HEK293T (cell line): ENCODE results near the gene PRR33.

Experiments
- CTCF ChIA-PET: fragments of 350-600 bp; formaldehyde crosslinking; extraction: SDS; loops from one replicate; lab custom pipeline; 2021; ENCODE audit warnings: antibody characterized with exemption, inconsistent platforms; lab: Yijun Ruan, JAX
- POLR2A ChIA-PET: fragments of 350-600 bp; formaldehyde crosslinking; extraction: SDS; loops from one replicate; lab custom pipeline; 2020; ENCODE audit warnings: antibody characterized with exemption, inconsistent platforms; lab: Yijun Ruan, JAX
- DNase-seq: peaks from one replicate; pipeline ENCODE4 v3.0.0; 2012; ENCODE audit warnings: mixed read lengths; ENCODE audit errors: extremely low spot score
- ARNT ChIP-seq: fragments of 450-650 bp; IDR thresholded peaks from 2 replicates; pipeline ENCODE4 v1.6.1; 2017; ENCODE audit warnings: mild to moderate bottlenecking
- BHLHE40 ChIP-seq: fragments of 450-650 bp; IDR thresholded peaks from 2 replicates; pipeline ENCODE4 v1.6.1; 2016; ENCODE audit warnings: mild to moderate bottlenecking, moderate library complexity, borderline replicate concordance
- CTBP1 ChIP-seq: fragments of 450-650 bp; IDR thresholded peaks from 2 replicates; pipeline ENCODE4 v1.6.1; 2016; ENCODE audit warnings: borderline replicate concordance
- ELF4 ChIP-seq: fragments of 450-650 bp; IDR thresholded peaks from 2 replicates; pipeline ENCODE4 v1.6.1; 2017; ENCODE audit warnings: antibody characterized with exemption
- FOXA1 ChIP-seq: fragments of 450-650 bp; IDR thresholded peaks from 2 replicates; pipeline ENCODE4 v1.6.1; 2016; ENCODE audit warnings: mild to moderate bottlenecking
- FOXK2 ChIP-seq: fragments of 450-650 bp; IDR thresholded peaks from 2 replicates; pipeline ENCODE4 v1.6.1; 2016; ENCODE audit warnings: mild to moderate bottlenecking
- FOXM1 ChIP-seq: fragments of 450-650 bp; IDR thresholded peaks from 2 replicates; pipeline ENCODE4 v1.6.1; 2017; ENCODE audit warnings: mild to moderate bottlenecking, borderline replicate concordance
- HDGF ChIP-seq: fragments of 450-650 bp; IDR thresholded peaks from 2 replicates; pipeline ENCODE4 v1.6.1; 2017; ENCODE audit warnings: antibody characterized with exemption, borderline replicate concordance
- L3MBTL2 ChIP-seq: fragments of 450-650 bp; conservative IDR thresholded peaks from 2 replicates; pipeline ENCODE4 v1.6.1; 2016; ENCODE audit warnings: mild to moderate bottlenecking
- LEF1 ChIP-seq: fragments of 450-650 bp; IDR thresholded peaks from 2 replicates; pipeline ENCODE4 v1.6.1; 2017; ENCODE audit warnings: mild to moderate bottlenecking, borderline replicate concordance
- NFRKB ChIP-seq: fragments of 450-650 bp; IDR thresholded peaks from 2 replicates; pipeline ENCODE4 v1.6.1; 2016; ENCODE audit warnings: mild to moderate bottlenecking, moderate library complexity
- PKNOX1 ChIP-seq: fragments of 450-650 bp; IDR thresholded peaks from 2 replicates; pipeline ENCODE4 v1.6.1; 2016
- SP1 ChIP-seq: fragments of 450-650 bp; IDR thresholded peaks from 2 replicates; pipeline ENCODE4 v1.6.1; 2017
- SUZ12 ChIP-seq: fragments of 450-650 bp; IDR thresholded peaks from 2 replicates; pipeline ENCODE4 v1.6.1; 2016; ENCODE audit warnings: mild to moderate bottlenecking
- TARDBP ChIP-seq: fragments of 450-650 bp; IDR thresholded peaks from 2 replicates; pipeline ENCODE4 v1.6.1; 2016
- ZNF384 ChIP-seq: fragments of 450-650 bp; IDR thresholded peaks from 2 replicates; pipeline ENCODE4 v1.6.1; 2016

Gene PRR33

GRCh38 chr11:1936781-1937615 lies 45.3 kb upstream of the PRR33 start:
- ChIA-PET POLR2A (no interaction called here), CTCF (no interaction called here)
- no peak for DNase-seq
- TF ChIP-seq NFRKB (no peak), FOXK2 (no peak), HDGF (no peak)

- POLR2A ChIA-PET = no interaction called here
- CTCF ChIA-PET = no interaction called here
- TF ChIP-seq SUZ12 (no peak), FOXK2 (no peak), L3MBTL2 (no peak), FOXA1 (no peak), ZNF384 (no peak), SP1 (no peak), PKNOX1 (no peak), ELF4 (no peak), LEF1 (no peak), BHLHE40 (no peak), CTBP1 (no peak), FOXM1 (no peak), HDGF (no peak), ARNT (no peak), NFRKB (no peak), TARDBP (no peak)
- DNase-seq = no peak
Measured at GRCh38 chr11:1936072-1936780, 44.5 kb upstream of the PRR33 start.

GRCh38 chr11:1935156-1936071 lies 43.7 kb upstream of the PRR33 start:
- POLR2A ChIA-PET = no interaction called here
- TF ChIP-seq ZNF384 (no peak), FOXA1 (no peak), LEF1 (no peak), NFRKB (no peak), BHLHE40 (no peak), TARDBP (no peak), PKNOX1 (no peak), SUZ12 (no peak), FOXK2 (no peak), ARNT (no peak), FOXM1 (no peak), HDGF (no peak), CTBP1 (no peak), ELF4 (no peak), SP1 (no peak)
- CTCF ChIA-PET = interaction anchor here (1.0 kb wide), 1 partner anchor 52 kb away, joined by 3 read pairs; no protein-coding TSS in a partner anchor
- no peak for DNase-seq

- ChIA-PET POLR2A (no interaction called here), CTCF (interaction anchor here (1.0 kb wide), 1 partner anchor 51 kb away, joined by 3 read pairs; no protein-coding TSS in a partner anchor)
- no peak for TF ChIP-seq TARDBP
- TF ChIP-seq FOXA1 = no peak
- no peak for TF ChIP-seq CTBP1
- no peak for TF ChIP-seq BHLHE40
- TF ChIP-seq ELF4 = no peak
- TF ChIP-seq LEF1 = no peak
- TF ChIP-seq FOXK2 = no peak
- no peak for TF ChIP-seq SP1
- no peak for TF ChIP-seq PKNOX1
- no peak for DNase-seq
Measured at GRCh38 chr11:1934335-1935155, 42.9 kb upstream of the PRR33 start.
